Suppressor macrophage treated with lipopolysaccharide for 4 hours (primary cell): ENCODE results near the gene KIF22.
"Not testable (repeated sequence)": the region's sequence is repeated elsewhere in the genome, so short reads cannot be mapped to it uniquely, and the experiment has no call there.

Experiments
- DNase-seq: peaks from one replicate; pipeline ENCODE4 v3.0.0-alpha.2; 2020

KIF22 gene

DNA sequence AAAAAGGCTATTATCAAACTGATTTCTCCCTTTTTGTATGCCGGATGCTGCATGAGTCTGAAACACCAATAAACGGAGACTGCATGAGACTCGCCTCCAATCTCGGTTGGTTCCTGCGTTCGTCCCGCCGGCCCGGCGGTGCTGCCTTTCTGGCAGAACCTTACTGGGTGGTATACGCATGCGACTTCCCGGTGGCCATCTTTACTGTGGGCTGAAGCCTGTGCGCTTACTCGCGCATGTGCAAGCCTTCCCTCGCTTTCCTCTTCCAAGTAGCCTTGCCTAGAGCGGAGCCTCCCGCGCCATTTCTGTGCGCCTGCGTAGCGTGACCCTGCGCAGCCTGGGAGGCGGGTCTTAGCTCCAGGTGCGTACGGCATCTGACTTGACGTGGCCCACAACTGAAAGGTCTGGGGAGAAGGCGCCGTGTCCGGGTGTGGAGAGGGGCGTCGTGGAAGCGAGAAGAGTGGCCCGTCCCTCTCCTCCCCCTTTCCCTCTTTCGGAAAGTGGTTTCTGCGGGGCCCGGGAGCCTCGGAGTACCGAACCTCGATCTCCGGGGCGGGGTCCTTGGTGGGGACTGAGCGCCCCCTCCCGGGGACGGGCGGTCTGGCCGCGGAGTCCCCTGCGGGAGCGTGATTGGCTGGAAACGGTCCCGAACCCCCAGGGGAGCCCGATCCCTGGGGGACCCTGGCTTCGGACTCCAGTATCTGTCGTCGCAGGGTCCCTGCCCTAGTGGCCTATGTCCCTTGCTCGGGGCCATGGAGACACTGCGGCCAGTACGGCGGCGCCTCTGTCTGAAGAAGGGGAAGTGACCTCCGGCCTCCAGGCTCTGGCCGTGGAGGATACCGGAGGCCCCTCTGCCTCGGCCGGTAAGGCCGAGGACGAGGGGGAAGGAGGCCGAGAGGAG, 25.5 kb downstream of the KIF22 start, which contains the start of gene PAGR1:
Gene PAGR1, plus strand, starts transcription at position 360 of the 901 bp plus-strand sequence. Its CDS starts 374 bp downstream, at position 734.
- DNase-seq = peak; percentile 99

- peak; percentile 62 for DNase-seq
Measured at GRCh38 chr16:29816694-29817441, 26.3 kb downstream of the KIF22 start.

DNA sequence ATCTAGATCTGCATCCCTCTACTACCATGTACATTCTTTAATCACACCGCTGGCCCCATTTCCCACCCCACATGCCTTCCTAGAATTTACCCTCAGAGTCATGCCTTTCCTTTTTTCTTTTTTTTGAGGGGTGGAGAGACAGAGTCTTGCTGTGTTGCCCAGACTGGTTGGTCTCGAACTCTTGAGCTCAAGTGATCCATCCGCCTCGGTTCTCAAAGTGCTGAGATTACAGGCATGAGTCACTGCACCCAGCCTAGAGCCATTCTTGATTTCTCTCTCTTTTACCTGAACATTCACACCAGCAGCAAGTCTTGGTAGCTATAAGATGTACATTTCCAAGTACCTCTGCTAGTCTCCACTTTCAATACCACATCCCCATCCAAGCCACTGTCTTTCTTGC, 27.5 kb downstream of the KIF22 start:
- DNase-seq = no peak

DNA sequence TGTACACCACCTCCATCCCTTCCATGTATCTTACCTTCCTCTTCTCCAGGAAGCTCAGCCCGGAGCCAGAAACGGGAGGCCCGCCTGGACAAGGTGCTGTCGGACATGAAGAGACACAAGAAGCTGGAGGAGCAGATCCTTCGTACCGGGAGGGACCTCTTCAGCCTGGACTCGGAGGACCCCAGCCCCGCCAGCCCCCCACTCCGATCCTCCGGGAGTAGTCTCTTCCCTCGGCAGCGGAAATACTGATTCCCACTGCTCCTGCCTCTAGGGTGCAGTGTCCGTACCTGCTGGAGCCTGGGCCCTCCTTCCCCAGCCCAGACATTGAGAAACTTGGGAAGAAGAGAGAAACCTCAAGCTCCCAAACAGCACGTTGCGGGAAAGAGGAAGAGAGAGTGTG, 29.0 kb downstream of the KIF22 start:
- no peak for DNase-seq

DNA sequence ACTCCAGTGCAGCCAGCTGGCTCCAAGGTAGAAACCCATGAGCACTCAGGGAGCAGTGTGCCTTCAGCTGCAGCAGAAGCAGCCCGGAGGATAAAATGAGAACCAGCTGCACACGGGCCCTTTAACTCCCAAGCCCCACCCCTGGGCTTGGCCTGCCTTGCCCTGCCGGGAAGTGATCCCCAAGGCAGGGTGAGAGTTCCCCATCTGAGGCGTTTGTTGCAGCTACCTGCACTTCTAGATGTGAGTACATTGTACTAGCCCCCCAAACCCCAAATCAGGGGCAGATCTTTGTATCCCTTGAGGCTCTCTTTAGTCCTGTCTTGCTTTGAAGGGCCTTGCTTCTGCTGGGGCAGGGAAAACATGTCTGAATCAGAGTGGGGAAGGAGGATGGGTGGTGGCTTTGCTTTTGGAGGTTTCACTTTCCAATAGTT, 29.7 kb downstream of the KIF22 start, which contains the start of gene MVP:
Gene MVP, plus strand, starts transcription at position 192 of the 431 bp plus-strand sequence. CDS start 10,088 bp downstream, outside the sequence.
- peak; percentile 83 for DNase-seq

DNA sequence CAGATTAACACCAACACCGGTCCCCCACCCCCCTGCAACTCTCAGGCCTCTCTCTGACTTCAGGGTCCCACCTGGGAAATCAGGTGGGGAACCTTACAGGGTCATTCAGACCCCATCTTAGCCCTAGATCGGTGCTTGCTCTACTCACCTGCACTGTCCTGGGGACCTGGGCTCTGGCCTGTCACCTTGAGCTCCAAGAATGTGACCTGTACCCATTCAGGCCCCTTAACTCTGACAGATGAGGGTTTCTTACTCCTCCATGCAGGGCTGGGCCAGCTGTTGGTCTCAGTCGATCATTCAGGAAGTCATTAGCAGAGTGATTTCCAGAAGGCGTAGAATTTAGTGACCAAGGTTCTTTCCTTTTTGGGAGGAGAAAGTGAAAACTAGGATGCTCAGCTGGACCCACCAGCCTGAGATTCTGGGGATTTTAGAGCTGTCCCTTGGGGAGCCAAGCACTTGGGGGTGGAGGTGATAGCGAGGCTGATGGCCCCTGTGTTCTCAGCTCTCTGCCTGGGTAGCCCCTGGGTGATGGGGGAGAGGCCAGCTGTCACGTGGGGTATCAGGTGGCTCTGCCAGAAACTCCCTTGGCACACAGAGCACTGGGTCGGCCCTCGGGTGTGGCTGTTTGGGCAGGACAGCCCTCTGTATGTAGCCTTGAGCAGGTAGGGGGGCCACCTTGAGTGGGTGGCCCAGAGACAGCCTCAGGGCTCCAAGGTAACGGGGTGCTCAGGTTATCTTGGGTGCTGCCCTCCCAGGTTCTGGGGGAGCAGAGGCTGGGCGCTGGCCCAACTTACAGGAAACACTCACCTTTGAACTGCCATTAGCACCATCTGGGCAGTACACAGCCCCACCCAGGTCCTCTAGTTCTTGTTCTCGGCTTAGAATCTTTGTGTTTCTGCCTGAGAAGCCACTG, 30.4 kb downstream of the KIF22 start:
- DNase-seq = peak; percentile 78

GRCh38 chr16:29821643-29822115, 31.1 kb downstream of the KIF22 start:
- DNase-seq = no peak

- no peak for DNase-seq
Measured at GRCh38 chr16:29824589-29825144, 34.1 kb downstream of the KIF22 start.

DNA sequence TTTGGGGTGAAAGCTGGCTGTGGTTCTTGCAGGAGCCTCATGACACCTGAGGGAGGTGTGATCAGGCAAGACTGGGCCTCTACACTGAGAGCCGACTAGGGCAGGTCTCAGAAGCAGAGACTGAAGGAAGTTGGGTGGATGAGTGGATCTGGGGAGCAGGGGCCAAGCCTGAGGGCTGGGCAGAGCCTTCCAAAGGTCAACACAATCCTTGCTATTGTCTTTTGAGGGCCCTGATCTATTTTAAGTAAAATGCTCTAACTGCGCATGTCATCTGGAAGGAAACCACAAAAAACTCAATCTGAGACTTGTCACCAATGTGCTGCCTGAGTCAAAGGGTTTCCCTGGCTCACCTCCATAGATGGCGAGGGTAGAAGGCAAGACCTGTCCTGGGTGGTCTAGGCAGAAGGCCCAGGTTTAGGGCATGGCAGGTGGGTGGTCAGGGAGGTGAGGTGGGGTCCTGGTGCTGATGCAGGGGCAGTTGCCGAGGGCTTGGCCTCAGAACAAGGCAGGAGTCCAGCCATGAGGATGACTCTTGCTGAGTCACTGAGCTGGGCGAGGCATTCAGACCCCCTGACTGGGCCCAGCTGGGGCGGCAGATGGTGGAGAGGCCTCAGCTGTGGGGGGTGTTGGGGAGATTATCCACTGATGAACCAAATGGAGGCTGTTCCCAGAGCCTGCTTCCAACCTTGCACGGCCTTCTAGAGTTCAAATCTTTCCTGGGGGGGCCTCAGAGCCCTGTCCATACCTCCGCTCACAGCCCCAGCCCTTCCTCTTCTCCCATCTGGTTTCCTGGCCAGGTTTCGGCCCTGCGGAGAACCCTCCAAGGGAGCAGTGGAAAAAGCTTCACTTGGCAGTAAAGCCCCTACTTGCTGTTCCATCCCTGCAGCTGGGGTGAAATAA, 34.8 kb downstream of the KIF22 start:
- no peak for DNase-seq

- no peak for DNase-seq
Measured at GRCh38 chr16:29826342-29826695, 35.8 kb downstream of the KIF22 start.

DNA sequence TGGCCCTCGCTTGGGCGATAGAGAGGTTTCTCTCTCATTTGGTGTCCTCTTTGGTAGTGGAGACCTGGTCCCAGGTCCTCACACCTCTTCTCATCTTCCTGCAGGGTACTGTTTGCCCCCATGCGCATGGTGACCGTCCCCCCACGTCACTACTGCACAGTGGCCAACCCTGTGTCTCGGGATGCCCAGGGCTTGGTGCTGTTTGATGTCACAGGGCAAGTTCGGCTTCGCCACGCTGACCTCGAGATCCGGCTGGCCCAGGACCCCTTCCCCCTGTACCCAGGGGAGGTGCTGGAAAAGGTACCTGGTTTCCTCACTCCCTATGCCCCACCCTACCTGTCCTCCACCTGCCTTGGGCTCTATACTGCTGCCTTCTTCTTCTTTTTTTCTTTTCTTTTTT, 40.2 kb downstream of the KIF22 start:
- no peak for DNase-seq

GRCh38 chr16:29831490-29831889, 40.9 kb downstream of the KIF22 start:
- no peak for DNase-seq

DNA sequence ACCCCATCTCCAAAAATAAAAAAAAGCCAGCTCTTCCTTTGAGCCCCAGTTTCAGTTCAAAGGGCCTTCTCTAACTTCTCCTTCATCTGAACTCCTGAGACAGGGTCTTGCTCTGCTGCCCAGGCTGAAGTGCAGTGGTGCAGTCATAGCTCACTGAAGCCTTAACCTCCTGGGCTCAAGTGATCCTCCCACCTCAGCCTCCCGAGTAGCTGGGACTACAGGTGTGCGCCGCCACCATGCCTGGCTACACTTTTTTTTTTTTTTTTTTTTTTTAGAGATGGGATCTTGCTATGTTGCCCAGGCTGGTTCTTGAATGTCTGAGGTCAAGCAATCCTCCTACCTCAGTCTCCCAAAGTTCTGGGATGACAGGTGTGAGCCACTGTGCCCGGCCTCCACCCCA, 42.7 kb downstream of the KIF22 start:
- DNase-seq = not testable (repeated sequence)

DNA sequence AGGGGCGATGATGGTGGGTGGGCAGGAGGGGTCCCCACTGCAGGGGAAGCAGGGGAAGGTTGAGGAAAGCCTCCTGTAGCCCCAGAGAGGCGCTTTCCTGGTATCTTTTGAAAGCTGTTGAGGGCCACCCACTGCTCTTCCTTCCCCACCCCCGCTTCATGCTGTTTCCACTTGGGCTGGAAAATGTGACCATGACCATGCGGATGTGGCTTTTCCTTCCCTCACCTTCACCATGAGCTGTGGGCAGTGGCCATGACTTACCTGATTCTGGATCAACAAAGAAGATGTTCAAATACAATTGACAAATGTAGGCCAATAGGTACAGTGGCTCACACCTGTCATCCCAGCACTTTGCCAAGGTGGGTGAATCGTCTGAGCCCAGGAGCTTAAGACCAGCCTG, 43.5 kb downstream of the KIF22 start:
- DNase-seq = no peak

- DNase-seq = no peak
Measured at GRCh38 chr16:29835926-29836325, 45.4 kb downstream of the KIF22 start.

DNA sequence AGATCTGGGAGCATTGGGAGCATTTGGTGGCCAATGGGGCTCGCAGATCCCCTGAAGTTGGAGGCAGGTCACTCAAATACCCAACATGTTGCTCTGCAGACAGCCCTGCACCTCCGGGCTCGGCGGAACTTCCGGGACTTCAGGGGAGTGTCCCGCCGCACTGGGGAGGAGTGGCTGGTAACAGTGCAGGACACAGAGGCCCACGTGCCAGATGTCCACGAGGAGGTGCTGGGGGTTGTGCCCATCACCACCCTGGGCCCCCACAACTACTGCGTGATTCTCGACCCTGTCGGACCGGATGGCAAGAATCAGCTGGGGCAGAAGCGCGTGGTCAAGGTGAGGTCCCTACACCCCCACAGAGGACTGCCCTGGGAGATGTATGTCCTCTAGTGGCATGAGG, 46.1 kb downstream of the KIF22 start:
- DNase-seq = no peak

- no peak for DNase-seq
Measured at GRCh38 chr16:29837841-29838240, 47.3 kb downstream of the KIF22 start.

DNA sequence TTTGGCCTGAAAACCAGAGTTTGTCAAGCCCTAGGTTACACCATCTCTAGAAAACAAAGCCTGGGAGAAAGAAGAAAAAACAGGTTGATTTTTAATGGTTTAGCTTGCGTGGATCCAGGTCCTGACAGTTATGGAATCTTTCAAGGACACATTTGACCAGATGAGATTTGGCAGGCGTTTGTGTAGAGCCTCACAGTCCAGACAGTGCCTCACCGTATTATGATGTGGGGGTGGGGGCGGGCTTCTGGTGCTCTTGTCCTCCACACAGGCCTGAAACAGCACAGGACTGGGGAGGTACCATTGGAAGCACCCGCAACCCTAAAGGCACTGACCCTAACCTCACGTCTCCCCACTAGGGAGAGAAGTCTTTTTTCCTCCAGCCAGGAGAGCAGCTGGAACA, 49.3 kb downstream of the KIF22 start:
- DNase-seq = no peak

GRCh38 chr16:29840240-29840639, 49.7 kb downstream of the KIF22 start:
- DNase-seq = no peak

DNA sequence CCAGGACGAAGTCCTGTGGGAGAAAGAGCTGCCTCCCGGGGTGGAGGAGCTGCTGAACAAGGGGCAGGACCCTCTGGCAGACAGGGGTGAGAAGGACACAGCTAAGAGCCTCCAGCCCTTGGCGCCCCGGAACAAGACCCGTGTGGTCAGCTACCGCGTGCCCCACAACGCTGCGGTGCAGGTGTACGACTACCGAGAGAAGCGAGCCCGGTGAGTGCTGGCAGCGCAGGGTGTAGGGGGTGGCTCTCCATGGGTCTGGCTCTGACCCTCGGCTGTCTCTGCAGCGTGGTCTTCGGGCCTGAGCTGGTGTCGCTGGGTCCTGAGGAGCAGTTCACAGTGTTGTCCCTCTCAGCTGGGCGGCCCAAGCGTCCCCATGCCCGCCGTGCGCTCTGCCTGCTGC, 51.1 kb downstream of the KIF22 start:
- DNase-seq = no peak

DNA sequence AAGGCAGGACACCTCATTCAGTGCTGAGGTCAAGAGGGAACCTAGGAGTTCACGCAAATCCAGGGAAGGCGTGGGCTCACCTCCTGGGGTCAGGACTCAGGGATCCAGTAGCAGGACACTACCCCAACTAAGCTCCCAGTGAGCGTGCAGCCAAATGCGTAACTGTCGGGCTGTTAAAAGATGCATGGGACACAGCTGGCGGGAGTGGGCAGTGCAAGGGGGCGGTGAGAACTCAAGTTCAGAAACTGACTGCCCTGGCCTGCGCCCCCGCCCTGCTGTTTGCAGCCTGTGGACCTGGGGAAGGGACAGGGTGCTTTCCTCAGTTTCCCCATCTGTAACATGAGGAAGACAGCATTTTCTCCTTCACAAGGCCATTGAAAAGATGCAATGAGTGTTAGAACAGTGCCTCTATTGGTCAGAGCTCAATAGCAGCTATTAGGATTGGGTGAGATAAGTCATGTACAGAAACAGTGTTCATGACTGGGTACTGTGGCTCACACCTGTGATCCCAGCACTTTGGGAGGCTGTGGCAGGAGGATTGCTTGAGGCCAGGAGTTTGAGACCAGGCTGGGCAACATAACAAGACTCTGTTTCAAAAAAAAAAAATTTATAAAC, 52.3 kb downstream of the KIF22 start:
- DNase-seq = no peak
